ENCODE data around the gene IL1B.

DNA sequence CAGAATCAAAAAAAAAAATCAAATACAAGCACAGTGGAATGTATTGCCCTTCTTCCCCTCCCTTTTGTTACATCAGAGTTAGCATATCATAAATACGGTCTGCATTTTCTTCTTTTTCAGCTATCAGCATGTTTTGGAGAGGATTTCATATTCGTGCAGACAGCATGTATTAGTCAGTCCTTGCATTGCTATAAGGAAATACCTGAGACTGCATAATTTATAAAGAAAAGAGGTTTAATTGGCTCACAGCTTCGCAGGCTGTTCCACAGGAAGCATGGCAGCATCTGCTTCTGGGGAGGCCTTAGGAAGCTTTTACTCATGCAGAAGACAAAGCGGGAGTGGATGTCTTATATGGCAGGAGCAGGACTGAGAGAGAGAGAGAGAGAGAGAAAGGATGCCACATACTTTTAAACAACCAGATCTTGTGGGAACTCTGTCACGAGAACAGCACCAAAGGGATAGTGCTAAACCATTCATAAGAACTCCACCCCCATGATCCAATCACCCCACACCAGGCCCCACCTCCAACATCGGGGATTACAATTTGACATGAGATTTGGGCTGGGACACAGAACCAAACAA is 8.9 kb downstream of the IL1B start:
- no peak for TF ChIP-seq EP300 (IDR thresholded peaks at IDR 0.05)
- TF ChIP-seq, protein P1, sequence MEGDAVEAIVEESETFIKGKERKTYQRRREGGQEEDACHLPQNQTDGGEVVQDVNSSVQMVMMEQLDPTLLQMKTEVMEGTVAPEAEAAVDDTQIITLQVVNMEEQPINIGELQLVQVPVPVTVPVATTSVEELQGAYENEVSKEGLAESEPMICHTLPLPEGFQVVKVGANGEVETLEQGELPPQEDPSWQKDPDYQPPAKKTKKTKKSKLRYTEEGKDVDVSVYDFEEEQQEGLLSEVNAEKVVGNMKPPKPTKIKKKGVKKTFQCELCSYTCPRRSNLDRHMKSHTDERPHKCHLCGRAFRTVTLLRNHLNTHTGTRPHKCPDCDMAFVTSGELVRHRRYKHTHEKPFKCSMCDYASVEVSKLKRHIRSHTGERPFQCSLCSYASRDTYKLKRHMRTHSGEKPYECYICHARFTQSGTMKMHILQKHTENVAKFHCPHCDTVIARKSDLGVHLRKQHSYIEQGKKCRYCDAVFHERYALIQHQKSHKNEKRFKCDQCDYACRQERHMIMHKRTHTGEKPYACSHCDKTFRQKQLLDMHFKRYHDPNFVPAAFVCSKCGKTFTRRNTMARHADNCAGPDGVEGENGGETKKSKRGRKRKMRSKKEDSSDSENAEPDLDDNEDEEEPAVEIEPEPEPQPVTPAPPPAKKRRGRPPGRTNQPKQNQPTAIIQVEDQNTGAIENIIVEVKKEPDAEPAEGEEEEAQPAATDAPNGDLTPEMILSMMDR (IDR thresholded peaks at IDR 0.05) = no peak
- no peak for TF ChIP-seq POLR2A (IDR thresholded peaks at IDR 0.05; ENCODE audit: low read depth)
- TF ChIP-seq POLR2AphosphoS5 (IDR thresholded peaks at IDR 0.05) = no peak

All from esophagus muscularis mucosa (tissue), 4 donors.